Measurements from ENCODE around the gene GIGYF2.

DNA sequence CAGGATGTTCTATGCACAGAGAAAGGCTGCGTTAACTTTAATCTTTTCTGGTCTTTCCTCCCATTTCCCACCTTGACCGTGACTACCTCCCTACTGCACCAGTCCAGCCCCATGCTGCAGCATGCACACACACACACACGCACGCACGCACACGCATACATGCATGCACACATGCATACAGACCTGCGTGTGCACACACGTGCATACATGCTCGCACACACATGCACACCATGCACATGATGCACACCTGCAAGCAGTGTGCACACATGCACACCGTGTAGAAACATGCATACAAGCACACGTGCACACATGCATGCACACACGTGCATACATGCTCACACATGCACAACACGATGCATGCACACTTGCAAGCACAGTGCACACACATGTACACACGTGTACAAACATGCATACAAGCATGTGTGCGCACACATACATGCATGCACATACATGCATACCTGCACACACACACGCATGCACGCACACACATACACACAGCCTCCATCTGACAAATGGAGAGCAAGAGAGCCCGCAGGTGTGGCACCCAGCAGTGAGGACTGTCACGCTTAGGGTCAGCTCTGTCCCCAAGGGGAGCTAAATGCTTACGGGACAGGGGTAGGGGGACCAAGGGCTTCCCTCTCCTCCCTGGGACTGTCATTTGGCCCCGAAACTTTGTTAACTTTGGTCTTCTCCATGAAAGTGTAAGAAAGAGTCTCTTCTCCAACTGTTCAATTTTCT lies 191.1 kb downstream of the GIGYF2 start:
- no peak for TF ChIP-seq CTCF (IDR thresholded peaks at IDR 0.05)
- TF ChIP-seq POLR2A (IDR thresholded peaks at IDR 0.05) = no peak

Data from gastroesophageal sphincter (tissue), 3 donors.